ENCODE data around the gene PSMA5. TPM values are rescaled to one million over a fixed set of nuclear protein-coding genes. Genes with fewer than 3 reads are reported as not detected.
A peak's percentile ranks its signal among the peaks of the same experiment; 100 is the strongest.

The PSMA5 gene
- total and polyA plus RNA-seq, 2 of the 13 experiments (the other 11 are each of a cell fraction or from before 2014, with no cell fraction given), result 140 to 169 TPM

DNA sequence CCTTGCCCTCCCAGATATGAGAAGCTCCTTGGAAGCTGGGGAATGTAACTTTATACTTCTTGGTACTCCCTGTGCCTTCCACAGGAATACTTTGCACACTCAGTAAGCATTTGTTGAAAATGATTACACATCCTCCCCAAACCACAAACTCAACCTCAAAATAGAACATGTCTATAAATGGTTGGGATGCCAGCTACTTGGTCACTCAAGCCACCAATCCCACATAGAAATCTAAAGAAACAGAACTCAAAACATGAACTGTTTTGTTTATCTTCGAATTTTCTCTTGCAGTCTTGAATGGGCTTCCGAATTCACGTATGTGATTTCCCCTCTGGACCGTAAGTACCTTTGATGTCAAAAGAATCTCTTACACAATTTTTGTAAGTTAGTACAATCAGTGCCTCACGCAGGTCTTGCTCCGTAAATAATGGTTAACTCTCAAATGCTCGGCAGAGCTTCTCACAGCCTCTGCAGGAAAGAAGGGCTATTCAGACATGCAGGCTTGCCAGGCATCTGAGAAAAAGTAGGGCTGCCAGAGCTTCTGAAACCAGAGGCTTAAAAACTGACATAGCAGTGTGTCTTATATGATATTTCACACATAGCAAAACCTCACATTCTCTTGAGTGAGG is 55.4 kb downstream of the PSMA5 start (continued):
- TF ChIP-seq ZNF776 (CRISPR knock-in tag; IDR thresholded peaks at IDR 0.05) (no peak), SIX1 (CRISPR knock-in tag; IDR thresholded peaks at IDR 0.05; ENCODE audit: borderline replicate concordance) (no peak), NAIF1 (CRISPR knock-in tag; IDR thresholded peaks at IDR 0.05; ENCODE audit: borderline replicate concordance) (no peak), ZNF124 (CRISPR knock-in tag; IDR thresholded peaks at IDR 0.05) (no peak), KLF11 (CRISPR knock-in tag; IDR thresholded peaks at IDR 0.05) (no peak), BCL6 (CRISPR knock-in tag; IDR thresholded peaks at IDR 0.05) (peak; percentile 59; the same call in 1 of the 2 replicates), ZNF484 (CRISPR knock-in tag; IDR thresholded peaks at IDR 0.05; ENCODE audit: borderline replicate concordance, low read depth) (no peak), SAP130 (CRISPR knock-in tag; IDR thresholded peaks at IDR 0.05; ENCODE audit: low read depth) (peak; percentile 18; the same call in 1 of the 2 replicates), ZNF510 (CRISPR knock-in tag; IDR thresholded peaks at IDR 0.05; ENCODE audit: low read depth) (no peak), ETV6 (CRISPR knock-in tag; conservative IDR thresholded peaks at IDR 0.05) (no peak), PAX8 (CRISPR knock-in tag; IDR thresholded peaks at IDR 0.05; ENCODE audit: borderline replicate concordance) (no peak), SP5 (CRISPR knock-in tag; IDR thresholded peaks at IDR 0.05; ENCODE audit: borderline replicate concordance, low read depth) (no peak), DNMT3B (CRISPR knock-in tag; conservative IDR thresholded peaks at IDR 0.05) (no peak), SP1 (IDR thresholded peaks at IDR 0.05) (no peak), SP1 (CRISPR knock-in tag; IDR thresholded peaks at IDR 0.05) (no peak), HMG20B (CRISPR knock-in tag; conservative IDR thresholded peaks at IDR 0.05) (peak; percentile 80), TOE1 (CRISPR knock-in tag; IDR thresholded peaks at IDR 0.05) (no peak), TCF7 (IDR thresholded peaks at IDR 0.05; ENCODE audit: low read depth) (peak; percentile 76), MTF1 (CRISPR knock-in tag; IDR thresholded peaks at IDR 0.05) (no peak), ZNF557 (CRISPR knock-in tag; IDR thresholded peaks at IDR 0.05) (no peak), ZC3H4 (CRISPR knock-in tag; IDR thresholded peaks at IDR 0.05; ENCODE audit: borderline replicate concordance) (no peak), MIXL1 (CRISPR knock-in tag; IDR thresholded peaks at IDR 0.05) (no peak), ZMYM4 (CRISPR knock-in tag; IDR thresholded peaks at IDR 0.05) (peak; percentile 24; the same call in 1 of the 2 replicates), AGO2 (optimal IDR thresholded peaks at IDR 0.05; ENCODE audit: low read depth, low read length) (no peak), SATB2 (CRISPR knock-in tag; IDR thresholded peaks at IDR 0.05) (no peak), ZNF205 (CRISPR knock-in tag; IDR thresholded peaks at IDR 0.05) (no peak), NFIB (CRISPR knock-in tag; IDR thresholded peaks at IDR 0.05; ENCODE audit: borderline replicate concordance) (no peak), PHF21A (CRISPR knock-in tag; IDR thresholded peaks at IDR 0.05) (no peak; the same call in 1 of the 2 replicates), SALL2 (CRISPR knock-in tag; IDR thresholded peaks at IDR 0.05) (no peak), CENPT (CRISPR knock-in tag; IDR thresholded peaks at IDR 0.05; ENCODE audit: low read depth) (no peak), HOXA5 (CRISPR knock-in tag; IDR thresholded peaks at IDR 0.05) (no peak), MAF1 (CRISPR knock-in tag; IDR thresholded peaks at IDR 0.05; ENCODE audit: borderline replicate concordance) (no peak)
- TF ChIP-seq, protein P1, sequence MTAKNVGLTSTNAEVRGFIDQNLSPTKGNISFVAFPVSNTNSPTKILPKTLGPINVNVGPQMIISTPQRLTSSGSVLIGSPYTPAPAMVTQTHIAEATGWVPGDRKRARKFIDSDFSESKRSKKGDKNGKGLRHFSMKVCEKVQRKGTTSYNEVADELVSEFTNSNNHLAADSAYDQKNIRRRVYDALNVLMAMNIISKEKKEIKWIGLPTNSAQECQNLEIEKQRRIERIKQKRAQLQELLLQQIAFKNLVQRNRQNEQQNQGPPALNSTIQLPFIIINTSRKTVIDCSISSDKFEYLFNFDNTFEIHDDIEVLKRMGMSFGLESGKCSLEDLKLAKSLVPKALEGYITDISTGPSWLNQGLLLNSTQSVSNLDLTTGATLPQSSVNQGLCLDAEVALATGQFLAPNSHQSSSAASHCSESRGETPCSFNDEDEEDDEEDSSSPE (CRISPR knock-in tag; IDR thresholded peaks at IDR 0.05), result no peak
- TF ChIP-seq, protein P2, sequence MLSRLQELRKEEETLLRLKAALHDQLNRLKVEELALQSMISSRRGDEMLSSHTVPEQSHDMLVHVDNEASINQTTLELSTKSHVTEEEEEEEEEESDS (CRISPR knock-in tag; IDR thresholded peaks at IDR 0.05; ENCODE audit: borderline replicate concordance), result no peak
- TF ChIP-seq, protein P3, sequence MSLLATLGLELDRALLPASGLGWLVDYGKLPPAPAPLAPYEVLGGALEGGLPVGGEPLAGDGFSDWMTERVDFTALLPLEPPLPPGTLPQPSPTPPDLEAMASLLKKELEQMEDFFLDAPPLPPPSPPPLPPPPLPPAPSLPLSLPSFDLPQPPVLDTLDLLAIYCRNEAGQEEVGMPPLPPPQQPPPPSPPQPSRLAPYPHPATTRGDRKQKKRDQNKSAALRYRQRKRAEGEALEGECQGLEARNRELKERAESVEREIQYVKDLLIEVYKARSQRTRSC (CRISPR knock-in tag; IDR thresholded peaks at IDR 0.05; ENCODE audit: low read depth), result no peak
